ENCODE measurements around the gene DMTF1. TPM values are rescaled to one million over a fixed set of nuclear protein-coding genes. Genes with fewer than 3 reads are reported as not detected.

DMTF1 gene
- total and polyA plus RNA-seq, 9 of the 15 experiments (the other 6 are each of a cell fraction or from before 2014, with no cell fraction given): 25.7 to 208 (median 74.7) TPM

DNA sequence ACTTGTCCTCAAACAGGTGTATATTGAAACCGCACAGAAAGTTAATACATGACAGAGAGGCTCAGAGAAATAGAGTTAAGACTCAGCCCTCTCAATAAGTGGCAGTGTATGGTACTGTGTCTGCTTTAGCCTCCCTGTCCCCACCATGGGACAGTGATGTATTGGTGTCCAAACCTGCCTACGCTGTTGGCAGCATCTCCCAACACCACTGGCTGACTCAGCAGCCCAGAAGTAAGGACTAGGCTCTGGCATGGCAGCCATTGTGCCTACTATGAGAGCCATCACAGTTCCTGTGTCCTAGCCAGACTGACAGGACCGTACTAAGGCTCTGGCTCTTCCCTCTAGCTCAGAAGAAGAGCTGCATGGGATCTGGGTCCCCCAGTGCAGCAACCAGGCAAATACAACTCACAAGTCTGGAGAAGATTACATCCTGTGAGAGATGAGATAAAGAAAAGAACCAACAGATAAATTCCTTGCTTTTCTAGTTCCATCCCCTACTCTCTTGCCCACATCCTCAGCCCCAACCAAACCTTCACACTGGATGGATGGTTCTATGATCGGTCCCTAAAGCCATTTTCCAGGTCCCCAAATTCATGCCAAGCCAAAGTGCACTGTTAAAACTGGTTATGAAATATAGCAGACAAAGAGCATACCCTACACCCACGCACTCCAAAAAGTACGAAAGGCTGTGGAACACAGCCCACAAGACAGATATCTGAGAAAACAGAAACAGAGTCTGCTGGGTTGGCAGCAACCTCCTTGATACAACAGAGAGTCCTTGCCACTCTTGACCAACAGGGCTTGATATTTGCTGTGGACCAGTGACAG is 44.1 kb upstream of the DMTF1 start (continued):
- TF ChIP-seq, protein P1, sequence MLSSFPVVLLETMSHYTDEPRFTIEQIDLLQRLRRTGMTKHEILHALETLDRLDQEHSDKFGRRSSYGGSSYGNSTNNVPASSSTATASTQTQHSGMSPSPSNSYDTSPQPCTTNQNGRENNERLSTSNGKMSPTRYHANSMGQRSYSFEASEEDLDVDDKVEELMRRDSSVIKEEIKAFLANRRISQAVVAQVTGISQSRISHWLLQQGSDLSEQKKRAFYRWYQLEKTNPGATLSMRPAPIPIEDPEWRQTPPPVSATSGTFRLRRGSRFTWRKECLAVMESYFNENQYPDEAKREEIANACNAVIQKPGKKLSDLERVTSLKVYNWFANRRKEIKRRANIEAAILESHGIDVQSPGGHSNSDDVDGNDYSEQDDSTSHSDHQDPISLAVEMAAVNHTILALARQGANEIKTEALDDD (IDR thresholded peaks at IDR 0.05): 0 out of 2 replicates have a peak, but pooled peaks have one; percentile 20
- TF ChIP-seq ZBTB33 (CRISPR knock-in tag; IDR thresholded peaks at IDR 0.05) (no peak), SOX6 (IDR thresholded peaks at IDR 0.05) (0 out of 2 replicates have a peak, but pooled peaks have one; percentile 17), CTBP1 (IDR thresholded peaks at IDR 0.05; ENCODE audit: borderline replicate concordance) (peak; percentile 69; the same call in 1 of the 2 replicates), AFF1 (IDR thresholded peaks at IDR 0.05; ENCODE audit: low read depth in 1 of 2, partially characterized antibody in 2 of 2) (peak in 1 of 2 experiments; percentile 41), DPF2 (IDR thresholded peaks at IDR 0.05) (peak; percentile 70), CXXC5 (CRISPR knock-in tag; IDR thresholded peaks at IDR 0.05) (peak; percentile 32; the same call in 1 of the 2 replicates), C11orf30 (IDR thresholded peaks at IDR 0.05; ENCODE audit: low read depth) (peak; percentile 32; the same call in 1 of the 2 replicates), SMARCA4 (IDR thresholded peaks at IDR 0.05) (peak; percentile 62), GATA2 (CRISPR knock-in tag; IDR thresholded peaks at IDR 0.05) (0 out of 2 replicates have a peak, but pooled peaks have one; percentile 5), ARID1B (IDR thresholded peaks at IDR 0.05) (peak; percentile 71)
- TF ChIP-seq, protein P2, sequence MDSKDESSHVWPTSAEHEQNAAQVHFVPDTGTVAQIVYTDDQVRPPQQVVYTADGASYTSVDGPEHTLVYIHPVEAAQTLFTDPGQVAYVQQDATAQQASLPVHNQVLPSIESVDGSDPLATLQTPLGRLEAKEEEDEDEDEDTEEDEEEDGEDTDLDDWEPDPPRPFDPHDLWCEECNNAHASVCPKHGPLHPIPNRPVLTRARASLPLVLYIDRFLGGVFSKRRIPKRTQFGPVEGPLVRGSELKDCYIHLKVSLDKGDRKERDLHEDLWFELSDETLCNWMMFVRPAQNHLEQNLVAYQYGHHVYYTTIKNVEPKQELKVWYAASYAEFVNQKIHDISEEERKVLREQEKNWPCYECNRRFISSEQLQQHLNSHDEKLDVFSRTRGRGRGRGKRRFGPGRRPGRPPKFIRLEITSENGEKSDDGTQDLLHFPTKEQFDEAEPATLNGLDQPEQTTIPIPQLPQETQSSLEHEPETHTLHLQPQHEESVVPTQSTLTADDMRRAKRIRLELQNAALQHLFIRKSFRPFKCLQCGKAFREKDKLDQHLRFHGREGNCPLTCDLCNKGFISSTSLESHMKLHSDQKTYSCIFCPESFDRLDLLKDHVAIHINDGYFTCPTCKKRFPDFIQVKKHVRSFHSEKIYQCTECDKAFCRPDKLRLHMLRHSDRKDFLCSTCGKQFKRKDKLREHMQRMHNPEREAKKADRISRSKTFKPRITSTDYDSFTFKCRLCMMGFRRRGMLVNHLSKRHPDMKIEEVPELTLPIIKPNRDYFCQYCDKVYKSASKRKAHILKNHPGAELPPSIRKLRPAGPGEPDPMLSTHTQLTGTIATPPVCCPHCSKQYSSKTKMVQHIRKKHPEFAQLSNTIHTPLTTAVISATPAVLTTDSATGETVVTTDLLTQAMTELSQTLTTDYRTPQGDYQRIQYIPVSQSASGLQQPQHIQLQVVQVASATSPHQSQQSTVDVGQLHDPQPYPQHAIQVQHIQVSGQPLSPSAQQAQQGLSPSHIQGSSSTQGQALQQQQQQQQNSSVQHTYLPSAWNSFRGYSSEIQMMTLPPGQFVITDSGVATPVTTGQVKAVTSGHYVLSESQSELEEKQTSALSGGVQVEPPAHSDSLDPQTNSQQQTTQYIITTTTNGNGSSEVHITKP (IDR thresholded peaks at IDR 0.05; ENCODE audit: partially characterized antibody): peak; percentile 36

Data from K562 (cell line).